HG02798 (cell line): ENCODE measurements around the gene MYO1F.

Experiments
- ATAC-seq: cut with Tn5 transposase; IDR thresholded peaks from one replicate; pipeline ENCODE4 v1.9.1; 2021; ENCODE audit warnings: mild to moderate bottlenecking; ENCODE audit not compliant: unreplicated experiment, poor library complexity

Gene MYO1F

DNA sequence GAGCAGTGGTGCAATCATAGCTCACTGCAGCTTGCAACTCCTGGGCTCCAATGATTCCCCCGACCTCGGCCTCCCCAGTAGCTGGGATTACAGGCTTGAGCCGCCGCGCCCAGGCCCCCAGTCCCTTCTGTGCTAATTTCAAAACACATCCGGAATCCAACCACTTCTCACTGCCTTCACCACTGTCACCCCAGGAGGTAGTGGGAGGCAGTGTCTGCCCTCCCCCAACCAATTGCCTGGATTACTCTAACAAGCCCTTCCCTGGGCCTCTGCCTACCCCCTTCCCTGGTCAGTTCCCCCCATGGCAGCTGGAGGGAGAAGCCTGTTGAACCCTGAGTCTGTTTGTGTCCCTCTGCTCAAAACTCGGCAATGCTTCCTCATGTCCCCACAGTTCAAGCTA is 77.1 kb downstream of the MYO1F start:
- no peak for ATAC-seq

DNA sequence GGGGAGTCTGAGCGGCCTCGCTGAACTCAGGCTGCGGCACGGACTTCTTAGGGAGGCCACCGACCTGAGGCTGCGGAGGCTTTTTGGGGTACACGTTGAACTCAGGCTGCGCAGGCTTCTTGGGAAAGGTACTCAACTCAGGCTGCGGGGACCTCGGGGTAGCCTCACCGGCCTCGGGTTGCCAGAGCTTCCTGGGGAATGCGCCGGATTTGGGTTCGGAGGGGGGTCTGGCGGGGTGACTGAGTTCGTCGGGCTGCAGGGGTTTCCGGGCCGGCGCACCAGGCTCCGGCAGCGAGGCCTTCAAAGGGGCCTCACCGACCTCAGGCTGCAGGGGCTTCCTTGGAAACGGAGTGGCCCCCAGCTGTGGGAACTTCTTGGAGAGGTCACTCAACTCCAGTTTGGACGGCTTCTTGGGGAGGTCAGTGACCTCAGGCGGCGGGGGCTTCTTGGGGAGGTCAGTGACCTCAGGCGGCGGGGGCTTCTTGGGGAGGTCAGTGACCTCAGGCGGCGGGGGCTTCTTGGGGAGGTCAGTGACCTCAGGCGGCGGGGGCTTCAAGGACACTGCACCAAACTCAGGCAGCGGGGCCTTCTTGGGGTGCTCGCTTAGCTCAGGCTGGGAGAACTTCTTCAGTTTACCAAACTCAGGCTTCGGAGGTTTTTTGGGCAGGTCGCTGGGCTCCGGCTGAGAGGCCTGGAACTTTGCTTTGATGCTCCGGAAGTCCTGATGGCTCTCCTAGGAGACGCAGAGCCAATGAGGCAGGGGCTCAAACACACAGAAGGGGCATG is 78.0 kb downstream of the MYO1F start:
- no peak for ATAC-seq

DNA sequence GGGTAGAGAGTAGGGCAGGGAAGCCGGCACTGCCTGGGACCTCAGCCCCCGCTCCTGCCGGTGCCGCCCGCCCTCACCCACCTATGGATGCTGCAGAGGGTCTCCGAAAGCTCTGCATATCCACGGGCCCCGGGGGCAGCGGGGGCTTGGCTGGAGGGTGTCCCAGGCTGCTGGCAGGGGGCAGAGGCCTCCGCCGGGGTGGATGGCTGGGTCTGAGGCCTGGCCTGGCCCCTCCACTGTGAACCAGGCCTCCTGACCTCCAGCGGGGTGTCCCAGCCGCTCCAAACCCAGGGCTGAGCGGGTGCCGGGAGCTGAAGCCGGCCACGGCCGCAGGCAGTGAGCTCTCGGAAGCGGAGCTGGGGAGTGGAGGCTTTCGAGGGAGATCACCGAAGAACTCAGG is 78.9 kb downstream of the MYO1F start:
- no peak for ATAC-seq

DNA sequence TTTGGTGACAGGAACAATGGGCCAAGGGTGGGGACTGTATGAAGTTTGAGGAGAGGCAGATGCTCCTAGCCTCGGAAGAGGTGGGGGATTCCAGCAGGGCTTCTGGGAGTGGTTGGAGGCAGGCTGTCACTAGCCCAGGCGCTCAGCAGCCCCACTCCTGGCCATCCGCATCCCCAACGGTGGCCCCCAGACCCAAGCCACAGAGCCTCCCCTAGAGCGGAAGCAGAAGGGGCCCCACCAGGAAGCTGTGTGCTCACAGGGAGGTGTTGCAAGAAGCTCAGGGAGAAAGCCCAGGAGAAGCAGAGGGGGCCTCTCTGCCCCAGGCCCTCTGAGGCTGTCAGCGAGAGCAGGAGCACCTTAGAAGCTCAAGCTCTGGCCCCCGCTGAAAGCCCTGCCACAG is 83.1 kb downstream of the MYO1F start:
- ATAC-seq, result no peak

DNA sequence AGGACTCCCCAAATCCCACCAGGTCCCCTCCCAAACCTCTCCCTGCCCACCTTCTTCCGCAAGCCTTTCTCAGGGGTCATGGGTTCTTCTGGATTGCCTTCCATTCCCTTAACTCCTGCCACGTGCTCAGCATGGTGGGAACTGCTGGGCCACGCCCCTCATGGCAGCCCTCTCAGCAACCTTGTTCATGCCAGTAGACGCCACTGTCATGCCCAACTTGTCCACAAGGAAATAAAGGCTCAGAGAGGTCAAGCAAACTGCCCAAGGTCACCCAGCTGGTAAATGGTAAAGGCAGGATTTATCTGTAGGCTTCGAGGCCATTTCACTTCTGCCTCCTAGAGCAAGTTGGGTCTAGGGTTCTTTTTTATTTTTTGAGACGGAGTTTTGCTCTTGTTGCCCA is 85.7 kb downstream of the MYO1F start:
- ATAC-seq, result no peak

DNA sequence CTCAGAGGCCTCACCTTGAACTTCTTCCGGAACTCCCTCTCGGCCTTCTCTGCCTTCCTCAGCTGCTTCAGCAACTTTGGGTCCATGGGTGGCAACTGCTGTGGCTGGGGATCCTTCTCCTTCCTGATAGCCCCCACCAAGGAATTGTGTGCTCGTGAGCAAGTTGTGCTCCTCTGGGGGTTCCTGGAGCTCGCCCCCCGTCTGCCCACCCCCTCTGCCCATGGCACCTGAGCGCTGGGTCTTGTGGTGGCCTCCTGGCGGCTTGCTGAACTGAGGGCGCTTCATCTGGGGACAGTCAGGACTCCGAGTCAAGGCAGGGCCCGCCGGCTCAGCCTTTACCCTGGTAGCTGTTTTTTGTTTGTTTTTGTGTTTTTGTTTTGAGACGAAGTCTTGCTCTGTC is 86.4 kb downstream of the MYO1F start:
- no peak for ATAC-seq

DNA sequence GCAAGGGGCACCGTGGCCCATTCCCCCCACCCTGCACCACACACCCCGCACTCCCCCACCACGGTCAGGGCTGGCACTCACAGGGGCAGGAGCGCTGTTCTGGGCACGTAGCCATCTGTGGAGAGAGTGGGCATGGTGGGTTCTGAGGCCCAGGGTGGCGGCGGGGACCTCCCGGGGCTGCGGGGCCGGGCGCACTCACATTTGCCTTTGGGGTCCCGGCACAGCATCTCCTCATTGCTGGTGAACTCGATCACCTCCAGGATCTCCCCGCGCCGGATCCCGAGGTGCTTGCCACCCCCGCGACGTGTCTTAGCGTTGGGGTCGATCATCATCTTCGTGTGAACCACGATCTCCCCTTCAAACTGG is 86.9 kb downstream of the MYO1F start:
- ATAC-seq, result no peak

DNA sequence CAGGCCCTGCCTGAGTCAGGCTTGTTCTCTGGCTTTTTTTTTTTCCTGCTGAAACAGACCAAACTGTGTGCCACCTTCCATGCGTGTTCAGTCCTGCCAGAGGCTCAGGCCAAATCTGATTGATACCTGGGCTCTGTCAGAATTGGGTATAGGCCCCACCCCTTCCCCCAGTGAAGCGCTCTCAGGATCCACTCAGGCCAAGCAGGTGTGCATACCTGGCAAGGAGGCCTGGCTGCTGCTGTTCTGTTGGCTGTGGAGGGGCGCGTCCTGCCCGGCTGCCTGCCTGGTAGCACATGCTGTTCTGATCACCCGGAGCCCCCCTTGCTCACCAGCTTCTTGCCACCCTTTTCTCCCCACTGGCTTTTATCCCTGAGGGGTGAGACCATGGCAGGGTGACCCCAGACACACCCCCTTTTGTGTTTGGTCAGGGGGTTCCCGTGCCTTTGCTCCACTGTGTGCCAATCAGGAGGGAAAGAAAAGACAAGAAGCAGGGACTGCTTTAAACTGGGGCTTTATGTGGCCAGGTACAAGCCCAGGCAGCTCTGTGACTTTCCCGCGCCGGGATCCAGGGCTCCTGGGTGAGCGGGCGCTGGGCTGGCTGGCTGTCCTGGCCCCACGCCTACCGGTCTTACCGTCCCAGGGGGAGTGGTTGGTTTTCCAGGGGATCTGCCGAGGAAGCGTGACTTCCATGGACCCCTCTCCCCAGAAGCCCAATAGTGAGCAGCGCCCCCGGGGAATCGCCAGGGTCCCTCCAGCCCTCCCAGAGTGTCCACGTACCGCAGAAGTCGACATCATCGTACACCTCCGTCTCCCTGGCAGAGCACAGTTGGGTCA is 87.5 kb downstream of the MYO1F start:
- ATAC-seq, result no peak

DNA sequence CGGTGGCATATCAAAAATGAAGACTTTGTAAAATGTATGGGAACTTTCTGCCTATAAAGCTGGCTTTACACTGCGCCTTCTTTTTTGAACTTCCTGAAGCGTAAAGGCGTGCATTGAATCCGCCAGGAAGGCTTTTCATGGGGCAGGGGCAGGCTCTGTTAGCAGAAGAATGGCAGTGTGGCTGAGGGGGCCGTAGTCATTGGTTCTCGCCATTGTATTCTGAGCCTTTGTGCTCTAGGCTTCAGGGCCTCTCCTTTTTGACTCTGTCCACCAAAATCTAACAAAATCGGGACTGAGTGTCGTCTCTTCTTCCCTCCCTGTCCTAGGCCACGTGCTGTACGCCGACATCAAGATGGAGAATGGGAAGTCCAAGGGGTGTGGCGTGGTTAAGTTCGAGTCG is 88.9 kb downstream of the MYO1F start:
- ATAC-seq, result no peak

DNA sequence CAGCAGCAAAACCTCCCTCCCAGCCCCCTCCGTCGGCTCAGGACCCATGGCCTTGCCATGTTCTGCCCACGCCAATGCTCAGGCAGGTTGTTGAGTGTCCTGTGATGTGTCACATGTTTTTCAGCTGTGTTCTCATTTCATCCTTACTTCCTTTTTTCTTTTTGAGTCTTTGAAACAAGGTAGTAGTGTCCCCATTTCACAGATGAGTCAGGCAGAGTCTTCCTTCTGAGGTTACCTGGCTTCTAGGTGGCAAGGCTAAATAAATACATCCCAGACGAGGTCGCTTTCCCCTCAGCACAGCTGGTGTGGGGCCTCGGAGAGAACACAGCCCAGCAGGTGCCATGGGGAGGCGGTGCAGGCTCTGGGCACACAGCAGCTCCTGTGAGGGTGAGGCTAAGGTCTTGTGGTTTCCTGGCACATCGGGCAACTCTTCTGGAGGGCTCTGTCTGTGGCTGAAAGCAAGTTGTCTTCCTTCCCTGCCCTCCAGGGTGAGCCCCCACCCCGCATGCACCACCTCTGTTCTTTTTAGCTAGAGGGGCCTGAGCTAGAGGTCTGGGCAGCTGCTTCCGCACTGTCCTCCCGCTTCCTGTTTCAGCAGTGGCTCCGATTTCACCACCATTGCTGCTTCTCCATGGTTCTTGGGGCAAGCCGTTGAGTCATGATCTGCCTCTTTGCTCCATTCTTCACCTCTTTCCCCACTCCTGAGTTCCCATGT is 89.9 kb downstream of the MYO1F start:
- ATAC-seq, result no peak

DNA sequence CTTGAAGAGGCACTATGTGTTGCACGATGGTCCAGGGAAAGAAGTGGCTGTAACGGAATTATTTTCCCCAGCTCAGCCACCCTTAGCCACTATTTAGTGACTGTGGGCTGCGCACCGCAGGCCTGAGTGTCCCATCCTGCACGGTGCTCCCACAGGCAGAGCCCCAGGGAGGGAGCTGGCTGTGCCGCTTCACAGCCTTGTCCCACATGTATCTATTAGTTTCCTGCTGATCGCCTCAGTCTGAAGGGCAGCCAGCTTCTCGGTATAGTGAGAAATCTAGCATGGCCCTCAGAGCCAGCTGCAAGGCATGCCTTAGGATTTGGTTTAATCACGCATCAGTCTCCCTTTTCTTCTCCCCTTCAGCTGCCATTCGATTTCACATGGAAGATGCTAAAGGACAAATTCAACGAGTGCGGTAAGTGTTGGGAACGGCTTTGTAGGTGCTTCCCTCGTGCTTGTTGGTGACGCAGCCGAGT is 90.5 kb downstream of the MYO1F start:
- ATAC-seq, result no peak

DNA sequence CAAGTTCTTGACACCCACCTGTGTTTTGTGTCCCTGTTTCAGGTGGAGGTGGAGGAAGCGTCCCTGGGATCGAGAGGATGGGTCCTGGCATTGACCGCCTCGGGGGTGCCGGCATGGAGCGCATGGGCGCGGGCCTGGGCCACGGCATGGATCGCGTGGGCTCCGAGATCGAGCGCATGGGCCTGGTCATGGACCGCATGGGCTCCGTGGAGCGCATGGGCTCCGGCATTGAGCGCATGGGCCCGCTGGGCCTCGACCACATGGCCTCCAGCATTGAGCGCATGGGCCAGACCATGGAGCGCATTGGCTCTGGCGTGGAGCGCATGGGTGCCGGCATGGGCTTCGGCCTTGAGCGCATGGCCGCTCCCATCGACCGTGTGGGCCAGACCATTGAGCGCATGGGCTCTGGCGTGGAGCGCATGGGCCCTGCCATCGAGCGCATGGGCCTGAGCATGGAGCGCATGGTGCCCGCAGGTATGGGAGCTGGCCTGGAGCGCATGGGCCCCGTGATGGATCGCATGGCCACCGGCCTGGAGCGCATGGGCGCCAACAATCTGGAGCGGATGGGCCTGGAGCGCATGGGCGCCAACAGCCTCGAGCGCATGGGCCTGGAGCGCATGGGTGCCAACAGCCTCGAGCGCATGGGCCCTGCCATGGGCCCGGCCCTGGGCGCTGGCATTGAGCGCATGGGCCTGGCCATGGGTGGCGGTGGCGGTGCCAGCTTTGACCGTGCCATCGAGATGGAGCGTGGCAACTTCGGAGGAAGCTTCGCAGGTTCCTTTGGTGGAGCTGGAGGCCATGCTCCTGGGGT is 91.5 kb downstream of the MYO1F start:
- ATAC-seq, result no peak

DNA sequence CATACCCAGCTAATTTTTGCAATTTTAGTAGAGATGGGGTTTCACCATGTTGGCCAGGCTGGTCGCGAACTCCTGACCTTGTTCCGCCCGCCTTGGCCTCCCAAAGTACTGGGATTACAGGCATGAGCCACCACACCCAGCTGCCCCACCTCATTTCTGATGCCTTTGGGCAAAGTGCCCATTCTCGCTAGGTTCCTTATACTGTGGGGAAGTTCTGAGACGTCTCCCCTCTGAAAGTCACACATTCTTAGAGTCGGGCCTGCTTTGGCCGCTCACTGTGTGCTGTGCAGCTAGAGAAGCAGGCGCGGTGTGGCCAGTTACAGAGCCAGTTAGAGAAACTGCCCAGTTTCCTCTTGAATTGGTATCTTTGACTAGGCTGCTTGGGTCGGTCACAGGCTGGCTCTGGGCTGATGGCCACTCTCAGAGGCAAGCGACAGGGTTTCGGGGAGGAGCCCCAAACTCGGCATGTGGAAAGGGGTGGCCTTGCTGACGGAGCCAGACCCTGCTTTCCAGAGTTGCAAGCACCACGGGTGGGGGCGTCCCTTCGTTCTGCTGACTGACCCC is 92.8 kb downstream of the MYO1F start:
- ATAC-seq, result no peak

DNA sequence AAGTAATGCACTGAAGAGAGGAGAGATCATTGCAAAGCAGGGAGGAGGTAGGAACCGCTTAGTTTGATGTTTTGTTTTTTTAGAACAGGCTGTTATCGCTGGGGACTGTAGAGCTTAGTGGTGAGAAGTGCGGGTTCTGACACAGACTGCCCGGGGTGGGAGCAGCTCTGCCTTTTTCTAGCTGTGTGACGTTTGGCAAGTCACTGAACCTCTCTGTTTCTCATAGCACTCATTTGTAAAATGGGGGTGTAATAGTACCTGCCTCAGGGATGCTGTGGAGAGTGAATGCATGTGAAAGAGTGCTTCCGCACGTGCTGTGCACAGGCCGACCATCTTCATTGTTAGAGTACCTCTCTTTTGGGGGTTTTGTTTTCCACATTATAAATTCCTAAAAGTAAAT is 94.1 kb downstream of the MYO1F start:
- ATAC-seq, result no peak

DNA sequence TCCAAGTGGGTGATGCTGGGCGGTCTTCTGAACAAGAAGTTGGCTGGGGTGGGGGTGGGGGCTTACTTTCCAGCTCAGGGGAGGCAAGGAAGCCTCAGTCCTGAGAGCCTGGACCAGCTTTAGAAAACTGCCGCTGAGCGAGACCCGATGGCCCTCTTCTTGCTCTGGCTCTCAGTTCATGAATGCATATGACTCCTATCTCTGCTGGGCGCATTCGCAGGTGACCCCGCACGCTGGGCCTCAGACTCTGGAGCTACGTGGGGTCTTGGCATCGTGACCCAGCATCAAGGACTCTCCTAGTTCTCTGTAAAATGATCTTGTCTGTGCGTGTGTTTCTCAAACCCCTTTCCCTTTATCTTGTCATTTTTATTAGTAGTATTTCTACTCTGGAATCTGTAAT is 94.5 kb downstream of the MYO1F start:
- ATAC-seq, result no peak

DNA sequence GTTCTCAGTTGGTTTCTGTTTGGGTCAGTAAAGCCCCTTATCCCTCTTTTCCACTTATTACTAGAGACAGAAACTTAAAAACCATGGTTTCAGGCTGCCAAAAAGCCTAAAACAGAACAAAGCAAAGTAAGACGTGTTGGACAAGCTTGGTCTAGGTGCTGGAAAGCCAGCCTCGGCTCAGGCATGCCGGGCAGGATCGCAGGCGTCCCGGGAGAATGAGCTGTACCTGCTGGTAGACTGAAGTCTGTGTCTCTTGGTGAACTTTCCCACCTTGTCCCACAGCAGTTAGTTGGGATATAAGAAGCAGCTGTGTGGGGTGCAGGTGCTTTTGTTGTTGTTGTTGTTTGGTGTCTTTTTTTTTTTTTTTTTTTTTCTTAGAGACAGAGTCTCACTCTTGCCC is 95.6 kb downstream of the MYO1F start:
- ATAC-seq, result no peak

DNA sequence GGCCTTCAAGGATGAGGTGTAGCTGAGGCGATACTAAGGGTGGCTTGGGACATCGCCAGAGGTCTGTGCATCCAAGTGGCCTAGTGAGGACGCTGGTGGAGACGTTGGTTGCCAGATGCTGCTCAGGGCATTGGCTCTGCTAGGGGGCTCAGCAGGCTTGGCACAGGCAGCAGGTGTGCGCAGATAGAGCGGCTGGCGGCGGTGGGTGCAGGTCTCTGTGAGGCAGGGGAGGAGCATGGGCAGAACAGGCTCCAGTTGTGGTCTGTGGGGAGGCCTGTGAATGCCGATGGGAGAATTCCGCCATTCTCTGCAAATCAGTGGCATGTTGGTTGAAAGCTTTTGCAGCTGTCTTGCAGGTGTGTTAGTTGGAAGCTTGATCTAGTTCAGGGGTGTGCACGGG is 96.0 kb downstream of the MYO1F start:
- ATAC-seq, result no peak

DNA sequence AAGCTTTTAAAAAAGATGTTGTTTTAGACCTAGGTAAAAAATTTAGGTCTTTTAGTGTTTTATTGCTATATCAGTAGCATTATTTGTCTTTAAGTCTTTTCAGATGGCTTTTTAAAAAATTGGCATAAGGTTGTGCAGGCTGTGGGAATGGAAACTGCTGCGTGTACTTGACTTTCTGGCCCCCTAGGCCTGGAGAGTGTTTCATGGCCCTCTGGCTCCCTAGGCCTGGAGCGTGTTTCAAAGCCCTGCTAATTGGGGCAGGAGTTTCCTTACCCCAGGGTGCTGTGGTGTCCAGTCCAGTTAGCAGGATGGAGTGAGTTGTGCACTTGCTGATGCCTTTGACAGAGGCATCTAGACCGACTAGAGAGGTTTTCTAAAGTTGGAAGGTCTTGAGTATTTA is 98.6 kb downstream of the MYO1F start:
- ATAC-seq, result no peak

DNA sequence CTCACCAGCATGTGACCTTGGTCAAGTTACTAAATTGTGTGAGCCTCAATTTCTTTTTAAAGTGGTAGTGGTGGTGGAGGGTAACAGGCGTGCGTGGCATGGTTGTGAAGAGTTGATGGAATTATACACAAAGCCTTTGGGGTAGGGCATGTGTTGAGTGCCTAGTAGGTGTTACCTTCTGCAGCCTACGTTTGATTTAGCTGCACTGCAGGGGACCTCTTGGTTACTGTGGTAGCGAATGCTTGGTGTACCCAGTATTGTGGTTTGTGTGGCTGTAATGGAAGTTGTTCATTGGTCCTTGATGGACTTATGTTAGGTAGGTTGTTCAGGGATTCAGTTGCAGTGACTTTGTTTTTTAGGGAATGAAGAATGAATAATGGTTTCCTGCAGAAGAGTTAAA is 99.4 kb downstream of the MYO1F start:
- no peak for ATAC-seq

DNA sequence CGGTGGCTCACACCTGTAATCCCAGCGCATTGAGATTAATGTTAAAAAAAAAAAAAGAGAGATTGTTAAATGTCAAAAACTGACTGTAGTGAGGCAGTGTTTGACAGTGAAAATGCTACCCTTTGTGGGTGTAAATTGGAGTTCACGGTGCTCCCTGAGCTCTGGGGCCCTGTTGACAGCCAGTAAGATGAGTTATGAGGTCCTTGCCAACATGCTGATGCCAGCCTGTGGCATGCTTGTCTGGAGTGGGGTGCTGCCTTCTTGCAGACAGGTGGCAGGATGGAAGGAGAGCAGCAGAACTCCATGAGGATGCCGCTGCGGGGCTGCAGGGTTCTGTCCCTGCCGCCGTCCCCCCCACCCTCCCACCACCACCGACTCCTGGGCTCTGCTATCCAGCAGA is 100.7 kb downstream of the MYO1F start:
- ATAC-seq, result no peak
